Kidney (tissue), 14 donors: ENCODE measurements around the gene PSMB9. TPM values are rescaled to one million over a fixed set of nuclear protein-coding genes. Genes with fewer than 3 reads are reported as not detected.

ENCODE experiments used
- DNase-seq, 5 donors: peaks; one replicate each; pipeline ENCODE4 v3.0.0-alpha.2; 2013 to 2020
- FAIRE-seq: peaks from 2 replicates; lab custom pipeline; 2012; peaks lifted over from hg19 to GRCh38; lab: Jason Lieb, UNC
- H3K27ac ChIP-seq, 2 donors: one replicate each; pipeline ENCODE4 v1.7.0; 2013; ENCODE audit warnings: low read depth in 2 of 2, low read length in 2 of 2, inconsistent platforms in 1 of 2
- H3K27me3 ChIP-seq: one replicate; pipeline ENCODE4 v1.7.1; 2013; ENCODE audit warnings: low read length, inconsistent platforms; ENCODE audit not compliant: control insufficient read depth, insufficient read depth
- H3K36me3 ChIP-seq, 3 donors: one replicate each; pipeline versions ENCODE4 v1.7.0 to v1.7.1; 2013; ENCODE audit warnings: low read length in 3 of 3, control low read depth in 1 of 3, inconsistent platforms in 1 of 3; ENCODE audit not compliant: insufficient read depth in 3 of 3, control insufficient read depth in 2 of 3
- H3K4me1 ChIP-seq, 3 donors: one replicate each; pipeline versions ENCODE4 v1.7.0 to v1.7.1; 2013; ENCODE audit warnings: low read length in 3 of 3, inconsistent platforms in 1 of 3, low read depth in 1 of 3; ENCODE audit not compliant: control insufficient read depth in 2 of 3, insufficient read depth in 2 of 3
- H3K4me3 ChIP-seq, 3 donors: one replicate each; pipeline versions ENCODE4 v1.7.0 to v1.8.1; 2013; ENCODE audit warnings: low read length in 3 of 3, control low read depth in 1 of 3, inconsistent platforms in 1 of 3
- H3K9ac ChIP-seq, 3 donors: one replicate each; pipeline versions ENCODE4 v1.7.0 to v1.7.1; 2013; ENCODE audit warnings: low read length in 3 of 3, control low read depth in 1 of 3, inconsistent platforms in 1 of 3
- H3K9me3 ChIP-seq, 3 donors: one replicate each; pipeline versions ENCODE4 v1.7.0 to v1.7.1; 2013; ENCODE audit warnings: low read length in 3 of 3, control low read depth in 1 of 3, inconsistent platforms in 1 of 3; ENCODE audit not compliant: control insufficient read depth in 2 of 3, insufficient read depth in 1 of 3
- CTCF ChIP-seq: IDR thresholded peaks from 3 replicates; pipeline ENCODE4 v1.5.1; 2012; ENCODE audit warnings: mild to moderate bottlenecking, moderate library complexity, borderline replicate concordance; ENCODE audit not compliant: insufficient read depth; ENCODE audit errors: extremely low read depth
- intact Hi-C: fragments of 100-400 bp; cut with DNase I; formaldehyde crosslinking; loops from one replicate; pipeline ENCODE4 v1.11.1; 2022
- polyA plus RNA-seq: library from polyadenylated mRNA; stranded (reverse); fragments of 350-450 nt; fragmentation: Illumina TruSeq; extraction: RNeasy Lipid Tissue Mini Kit (QIAGEN cat#74804); gene quantifications from one replicate; pipeline ENCODE4 v1.2.3, GENCODE V29; 2014; ENCODE audit warnings: low read depth, low replicate concordance; ENCODE audit not compliant: insufficient read depth
- total RNA-seq: library from RNA; stranded (reverse); fragmentation: NEBNext Ultra II Directional; extraction: Animal tissue kit (Norgen Biotek cat#: 25700); gene quantifications from one replicate; pipeline ENCODE4 v1.2.1, GENCODE V29; 2021
- donor health status: control.
- donor health status: control.
- donor health status: control.
- donor health status: control.
- donor health status: control.
- donor health status: DM: yes; HTN: yes; CAD: no.
- donor health status: Normal renal cell carcinoma (clear cell type).

The PSMB9 gene
- total and polyA plus RNA-seq, 2 donors from 2014 or later = 52.8 to 56.6 TPM

GRCh38 chr6:32851025-32851424, 3.0 kb upstream of the PSMB9 start:
- Histone ChIP-seq H3K36me3 (peaks cover 0 to 32% (median 30%) of the 10 kb centered on the region in 3 donors), H3K9me3 (no peaks in the 10 kb centered on the region), H3K27ac (no peak overlapping the region), H3K27me3 (peaks cover 5% of the 10 kb centered on the region), H3K4me1 (peaks cover 0 to 15% (median 4%) of the 10 kb centered on the region in 3 donors), H3K4me3 (no peak overlapping the region), H3K9ac (no peak overlapping the region)
- no peak for DNase-seq
- TF ChIP-seq CTCF = no peak
- intact Hi-C loops = no loop called here
- no peak for FAIRE-seq

- peak in 3 of 5 donors; percentile 7 to 84 (median 9) for DNase-seq
- Histone ChIP-seq H3K9ac (peak overlapping the region in 2 of 3 donors; percentile 93), H3K27ac (peak overlapping the region; percentile 97 to 99), H3K4me3 (peak overlapping the region in 2 of 3 donors; percentile 88 to 89), H3K9me3 (no peaks in the 10 kb centered on the region), H3K36me3 (peaks cover 0 to 28% (median 25%) of the 10 kb centered on the region in 3 donors), H3K27me3 (peaks cover 7% of the 10 kb centered on the region), H3K4me1 (peaks cover 0 to 14% (median 4%) of the 10 kb centered on the region in 3 donors)
- intact Hi-C loops = no loop called here
- no peak for FAIRE-seq
- TF ChIP-seq CTCF = no peak
These were observed 1.8 kb upstream of the PSMB9 start for GRCh38 chr6:32852018-32852843.

GRCh38 chr6:32852844-32853540, 1.0 kb upstream of the PSMB9 start:
- peak in 4 of 5 donors; percentile 39 to 88 (median 52) for DNase-seq
- peak overlapping the region; percentile 88 to 93 (median 89) for H3K4me3 ChIP-seq
- no peak for FAIRE-seq
- H3K4me1 ChIP-seq = peaks cover 0 to 11% (median 4%) of the 10 kb centered on the region in 3 donors
- peak overlapping the region; percentile 97 to 99 for H3K27ac ChIP-seq
- no peaks in the 10 kb centered on the region for H3K9me3 ChIP-seq
- peaks cover 0 to 24% (median 20%) of the 10 kb centered on the region in 3 donors for H3K36me3 ChIP-seq
- peak overlapping the region; percentile 80 to 93 (median 93) for H3K9ac ChIP-seq
- no peak for TF ChIP-seq CTCF
- intact Hi-C loops = no loop called here
- peaks cover 7% of the 10 kb centered on the region for H3K27me3 ChIP-seq
